ENCODE results near the gene PHF21B.

PHF21B gene

GRCh38 chr22:44892803-44893730 is 116.7 kb downstream of the PHF21B start:
- DNase-seq (ENCODE audit: low spot score), result no peak

- no peak for DNase-seq (ENCODE audit: low spot score)
Measured at GRCh38 chr22:44892243-44892642, 117.6 kb downstream of the PHF21B start.

- no peak for DNase-seq (ENCODE audit: low spot score)
Measured at GRCh38 chr22:44891791-44892190, 118.0 kb downstream of the PHF21B start.

- DNase-seq (ENCODE audit: low spot score), result no peak
Measured at GRCh38 chr22:44891293-44891747, 118.5 kb downstream of the PHF21B start.

- DNase-seq (ENCODE audit: low spot score), result no peak
Measured at GRCh38 chr22:44890416-44891292, 119.2 kb downstream of the PHF21B start.

- no peak for DNase-seq (ENCODE audit: low spot score)
Measured at GRCh38 chr22:44889255-44889878, 120.4 kb downstream of the PHF21B start.

- no peak for DNase-seq (ENCODE audit: low spot score)
Measured at GRCh38 chr22:44888491-44889254, 121.1 kb downstream of the PHF21B start.

- no peak for DNase-seq (ENCODE audit: low spot score)
Measured at GRCh38 chr22:44887941-44888366, 121.9 kb downstream of the PHF21B start.

- no peak for DNase-seq (ENCODE audit: low spot score)
Measured at GRCh38 chr22:44885806-44886360, 123.9 kb downstream of the PHF21B start.

GRCh38 chr22:44884968-44885805 is 124.6 kb downstream of the PHF21B start:
- DNase-seq (ENCODE audit: low spot score), result peak; percentile 18

- DNase-seq (ENCODE audit: low spot score), result no peak
Measured at GRCh38 chr22:44884562-44884961, 125.2 kb downstream of the PHF21B start.

- no peak for DNase-seq (ENCODE audit: low spot score)
Measured at GRCh38 chr22:44883011-44883421, 126.8 kb downstream of the PHF21B start.

GRCh38 chr22:44882226-44882905 is 127.4 kb downstream of the PHF21B start:
- no peak for DNase-seq (ENCODE audit: low spot score)

- no peak for DNase-seq (ENCODE audit: low spot score)
Measured at GRCh38 chr22:44881624-44882023, 128.2 kb downstream of the PHF21B start.

GRCh38 chr22:44880610-44881290 is 129.1 kb downstream of the PHF21B start:
- no peak for DNase-seq (ENCODE audit: low spot score)

GRCh38 chr22:44879301-44879680 is 130.5 kb downstream of the PHF21B start:
- no peak for DNase-seq (ENCODE audit: low spot score)

- DNase-seq (ENCODE audit: low spot score), result no peak
Measured at GRCh38 chr22:44878483-44879300, 131.1 kb downstream of the PHF21B start.

GRCh38 chr22:44876921-44877320 is 132.9 kb downstream of the PHF21B start:
- DNase-seq (ENCODE audit: low spot score), result no peak

All from LoVo (cell line).